PC-3 (cell line): ENCODE results near the gene FCRL4. TPM values are rescaled to one million over a fixed set of nuclear protein-coding genes. Genes with fewer than 3 reads are reported as not detected.

Experiments used
- ATAC-seq: fragments of 200-7000 bp; cut with Tn5 transposase; 2 replicates; pipeline ENCODE4 v1.9.1; 2020; ENCODE audit warnings: mild to moderate bottlenecking, moderate library complexity
- BruUV-seq: library from RNA; stranded (reverse); fragments of 400-500 nt; replicated peaks from 2 replicates; lab custom pipeline; 2021; lab: Mats Ljungman, UMichigan
- CTCF ChIA-PET: fragments of 300-600 bp; sonication (Branson Sonifier 250); formaldehyde crosslinking; loops from one replicate; lab custom pipeline; 2022; ENCODE audit warnings: antibody characterized with exemption; lab: Charles Lee
- POLR2A ChIA-PET: fragments of 300-600 bp; sonication (Branson Sonifier 250); formaldehyde crosslinking; loops from one replicate; lab custom pipeline; 2022; ENCODE audit warnings: antibody characterized with exemption; ENCODE audit not compliant: unreplicated experiment; lab: Charles Lee
- DNase-seq: peaks from one replicate; pipeline ENCODE4 v3.0.0-alpha.2; 2015
- H2AFZ ChIP-seq: fragments of 300-600 bp; sonication (generic); 2 replicates; pipeline ENCODE4 v1.6.0; 2016; ENCODE audit warnings: antibody characterized with exemption, low read length
- H3F3A ChIP-seq: fragments of 300-600 bp; sonication (generic); one replicate; pipeline ENCODE4 v1.6.0; 2017; ENCODE audit warnings: antibody characterized with exemption, low read length, control low read depth, mild to moderate bottlenecking; ENCODE audit not compliant: unreplicated experiment
- H3K27ac ChIP-seq: fragments of 300-600 bp; sonication (generic); 2 replicates; pipeline ENCODE4 v1.5.1; 2016; ENCODE audit warnings: mild to moderate bottlenecking, low read length
- H3K27me3 ChIP-seq: fragments of 300-600 bp; sonication (generic); 2 replicates; pipeline ENCODE4 v1.6.1; 2016; ENCODE audit warnings: low read length, mixed read lengths
- H3K36me3 ChIP-seq: fragments of 300-600 bp; sonication (generic); 2 replicates; pipeline ENCODE4 v1.6.1; 2016; ENCODE audit warnings: low read depth, mixed run types, low read length, mixed read lengths
- H3K4me1 ChIP-seq: fragments of 300-600 bp; sonication (generic); 2 replicates; pipeline ENCODE4 v1.5.1; 2016; ENCODE audit warnings: low read length; ENCODE audit not compliant: insufficient read depth
- H3K4me2 ChIP-seq: fragments of 300-600 bp; sonication (generic); 2 replicates; pipeline ENCODE4 v1.6.0; 2016; ENCODE audit warnings: low read length
- H3K4me3 ChIP-seq: fragments of 300-600 bp; sonication (generic); 2 replicates; pipeline ENCODE4 v1.5.1; 2016; ENCODE audit warnings: mild to moderate bottlenecking, low read length, mixed read lengths
- H3K79me2 ChIP-seq: fragments of 300-600 bp; sonication (generic); 2 replicates; pipeline ENCODE4 v1.6.1; 2017; ENCODE audit warnings: low read length, mixed read lengths
- H3K9ac ChIP-seq: fragments of 300-600 bp; sonication (generic); 2 replicates; pipeline ENCODE4 v1.6.0; 2016; ENCODE audit warnings: mild to moderate bottlenecking, low read length
- H3K9me2 ChIP-seq: fragments of 300-600 bp; sonication (generic); replicated peaks from 2 replicates; pipeline ENCODE4 v1.6.1; 2016; ENCODE audit warnings: mixed run types, low read length, mixed read lengths
- H3K9me3 ChIP-seq: fragments of 300-600 bp; sonication (generic); 2 replicates; pipeline ENCODE4 v1.6.1; 2016; ENCODE audit warnings: low read length, mixed read lengths
- H4K20me1 ChIP-seq: fragments of 300-600 bp; sonication (generic); 2 replicates; pipeline ENCODE4 v1.6.1; 2016; ENCODE audit warnings: low read length, mixed read lengths
- CTCF ChIP-seq: fragments of 300-600 bp; sonication (generic); conservative IDR thresholded peaks from 2 replicates; pipeline ENCODE4 v1.5.1; 2017; ENCODE audit warnings: antibody characterized with exemption, low read depth, mild to moderate bottlenecking, low read length
- EZH2 ChIP-seq: fragments of 300-600 bp; sonication (generic); IDR thresholded peaks from one replicate; pipeline ENCODE4 v1.6.1; 2017; ENCODE audit warnings: antibody characterized with exemption, mild to moderate bottlenecking, low read length; ENCODE audit not compliant: unreplicated experiment
- EZH2phosphoT487 ChIP-seq: fragments of 300-600 bp; sonication (generic); IDR thresholded peaks from 2 replicates; pipeline ENCODE4 v1.6.1; 2018; ENCODE audit warnings: mild to moderate bottlenecking, antibody characterized with exemption, low read length, borderline replicate concordance
- intact Hi-C: fragments of 100-400 bp; cut with micrococcal nuclease; formaldehyde crosslinking; loops from 2 replicates; pipeline ENCODE4 v1.9.0; 2023
- total RNA-seq: library from RNA; depleted of rRNA; stranded (reverse); fragments of >200 nt; gene quantifications from 2 replicates; pipeline ENCODE4 v1.2.3, GENCODE V29; 2014

Gene FCRL4
- total RNA-seq, 1 experiment from 2014 or later, result not detected

GRCh38 chr1:157585984-157586383, 11.9 kb downstream of the FCRL4 start:
- no peaks in the 10 kb centered on the region for H3F3A ChIP-seq
- no peaks in the 10 kb centered on the region for H3K79me2 ChIP-seq
- no peak overlapping the region for H3K27ac ChIP-seq
- H3K4me2 ChIP-seq, result no peak overlapping the region
- no peaks in the 10 kb centered on the region for H3K9me2 ChIP-seq
- no peaks in the 10 kb centered on the region for H4K20me1 ChIP-seq
- H3K9me3 ChIP-seq, result no peaks in the 10 kb centered on the region
- no peak overlapping the region for H2AFZ ChIP-seq
- no peak overlapping the region for H3K4me3 ChIP-seq
- TF ChIP-seq EZH2phosphoT487, result no peak
- TF ChIP-seq EZH2, result no peak
- DNase-seq, result no peak
- ChIA-PET CTCF (no interaction called here), POLR2A (no interaction called here)
- H3K27me3 ChIP-seq, result peaks cover 66% of the 10 kb centered on the region
- ATAC-seq, result no peak
- no TSS peak for BruUV-seq
- H3K9ac ChIP-seq, result no peak overlapping the region
- no peaks in the 10 kb centered on the region for H3K4me1 ChIP-seq
- intact Hi-C loops, result no loop called here
- H3K36me3 ChIP-seq, result no peaks in the 10 kb centered on the region

- H3K27me3 ChIP-seq, result peaks cover 56% of the 10 kb centered on the region
- H3K27ac ChIP-seq, result no peak overlapping the region
- no peaks in the 10 kb centered on the region for H3K79me2 ChIP-seq
- ChIA-PET CTCF (no interaction called here), POLR2A (no interaction called here)
- H3K4me2 ChIP-seq, result no peak overlapping the region
- no peaks in the 10 kb centered on the region for H3K36me3 ChIP-seq
- H3F3A ChIP-seq, result no peaks in the 10 kb centered on the region
- H3K4me1 ChIP-seq, result no peaks in the 10 kb centered on the region
- H3K9me2 ChIP-seq, result no peaks in the 10 kb centered on the region
- H3K4me3 ChIP-seq, result no peak overlapping the region
- TF ChIP-seq CTCF (no peak), EZH2phosphoT487 (no peak), EZH2 (no peak)
- H3K9me3 ChIP-seq, result no peaks in the 10 kb centered on the region
- no TSS peak for BruUV-seq
- H3K9ac ChIP-seq, result no peak overlapping the region
- no peak for DNase-seq
- no peaks in the 10 kb centered on the region for H4K20me1 ChIP-seq
- ATAC-seq, result no peak
- intact Hi-C loops, result no loop called here
- H2AFZ ChIP-seq, result no peak overlapping the region
Observed at GRCh38 chr1:157584503-157584902, 13.4 kb downstream of the FCRL4 start.

DNA sequence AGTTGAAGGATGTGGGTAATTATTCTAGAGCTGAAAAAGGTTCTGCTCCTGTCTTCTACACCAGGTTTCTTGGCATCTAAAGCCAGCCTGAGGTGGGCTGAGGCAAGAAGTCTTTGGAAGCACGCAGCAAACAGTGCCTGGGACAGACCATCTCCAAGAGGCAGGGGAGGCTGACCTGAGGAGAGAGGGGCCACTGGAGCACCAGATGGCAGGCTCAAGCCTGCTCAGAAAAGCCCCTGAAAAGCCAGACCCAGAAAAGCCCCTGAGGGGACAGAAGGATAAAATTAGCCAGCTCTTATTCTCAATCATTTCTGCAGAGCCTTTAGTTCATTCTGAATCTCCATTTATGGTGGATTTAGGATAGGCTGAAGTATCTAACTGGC, 17.1 kb downstream of the FCRL4 start:
- H3K4me3 ChIP-seq, result no peak overlapping the region
- H4K20me1 ChIP-seq, result no peaks in the 10 kb centered on the region
- no peak overlapping the region for H3K9ac ChIP-seq
- no peaks in the 10 kb centered on the region for H3K4me1 ChIP-seq
- no peaks in the 10 kb centered on the region for H3F3A ChIP-seq
- POLR2A ChIA-PET, result no interaction called here
- no peaks in the 10 kb centered on the region for H3K36me3 ChIP-seq
- H3K27me3 ChIP-seq, result peaks cover 53% of the 10 kb centered on the region
- H2AFZ ChIP-seq, result no peak overlapping the region
- DNase-seq, result no peak
- no peak for ATAC-seq
- CTCF ChIA-PET, result interaction anchor here (0.6 to 1.8 kb wide), 6 partner anchors 23 to 544 kb away, joined by 3 to 19 read pairs (median 4); no protein-coding TSS in a partner anchor
- no peak overlapping the region for H3K27ac ChIP-seq
- H3K79me2 ChIP-seq, result no peaks in the 10 kb centered on the region
- H3K9me2 ChIP-seq, result no peaks in the 10 kb centered on the region
- H3K4me2 ChIP-seq, result no peak overlapping the region
- intact Hi-C loops, result loop anchor here (1.0 kb wide), 3 partner anchors 110 to 544 kb away; no protein-coding TSS in a partner anchor
- H3K9me3 ChIP-seq, result no peaks in the 10 kb centered on the region
- TF ChIP-seq CTCF (no peak), EZH2 (no peak), EZH2phosphoT487 (no peak)
- no TSS peak for BruUV-seq
